A549 (cell line): ENCODE measurements around the gene CFC1. TPM values are rescaled to one million over a fixed set of nuclear protein-coding genes. Genes with fewer than 3 reads are reported as not detected.
"Not testable (repeated sequence)": the region's sequence is repeated elsewhere in the genome, so short reads cannot be mapped to it uniquely, and the experiment has no call there.

Experiments used
- ATAC-seq, 2 experiments: fragments of 200-7000 bp in 1 of 2; fragments of >200 bp in 1 of 2; cut with Nextera tagmentation in 1 of 2; cut with Tn5 transposase in 1 of 2; 3 replicates each; pipeline versions ENCODE4 v1.8.0 to v1.9.1; 2018 to 2020; ENCODE audit warnings: mild to moderate bottlenecking in 1 of 2, moderate library complexity in 1 of 2
- CTCF ChIA-PET: fragments of 300-600 bp; sonication (Branson Sonifier 250); formaldehyde crosslinking; extraction: SDS; loops from one replicate; lab custom pipeline; 2021; ENCODE audit warnings: antibody characterized with exemption, inconsistent platforms; lab: Yijun Ruan, JAX
- POLR2A ChIA-PET: fragments of 350-600 bp; formaldehyde crosslinking; extraction: SDS; loops from one replicate; lab custom pipeline; 2021; ENCODE audit warnings: antibody characterized with exemption, inconsistent platforms; lab: Yijun Ruan, JAX
- DNase-seq, 2 experiments: peaks; one replicate each; pipeline versions ENCODE4 v3.0.0 to v3.0.0-alpha.2; 2011 to 2016; ENCODE audit warnings: low read depth in 1 of 2, low spot score in 1 of 2
- FAIRE-seq: peaks from 2 replicates; lab custom pipeline; 2011; peaks lifted over from hg19 to GRCh38; lab: Jason Lieb, UNC
- H3K27ac ChIP-seq, 2 experiments: fragments of >200 bp; sonication (Bioruptor Twin); formaldehyde crosslinking; 3 replicates each; pipeline ENCODE4 v1.5.1; 2016 to 2017
- H3K4me1 ChIP-seq: fragments of >200 bp; sonication (Bioruptor Twin); formaldehyde crosslinking; 3 replicates; pipeline ENCODE4 v1.6.1; 2016
- H3K4me2 ChIP-seq: fragments of >200 bp; sonication (Bioruptor Twin); formaldehyde crosslinking; 3 replicates; pipeline ENCODE4 v1.6.1; 2016
- H3K4me3 ChIP-seq: fragments of >200 bp; sonication (Bioruptor Twin); formaldehyde crosslinking; 3 replicates; pipeline ENCODE4 v1.5.1; 2016
- H3K9me3 ChIP-seq: fragments of >200 bp; sonication (Bioruptor Twin); formaldehyde crosslinking; 3 replicates; pipeline ENCODE4 v1.6.1; 2016
- WGBS: methylation state at CpG from one replicate; pipeline ENCODE4 v1.1.6; 2017; ENCODE audit errors: missing lambda C conversion rate; 5-methylcytosine and 5-hydroxymethylcytosine counted together
- polyA plus RNA-seq, 4 experiments: library from polyadenylated mRNA; depleted of rRNA in 3 of 4; stranded (reverse); fragments of >200 nt; fragmentation: RNase III in 1 of 4; extraction: RNeasy Plus Mini Kit Qiagen cat#74134 plus additional on column Dnase treatment in 1 of 4; gene quantifications; 2 replicates in 3 of 4; 3 replicates in 1 of 4; pipeline ENCODE4 v1.2.3, GENCODE V29; 2011 to 2017

CFC1 gene
- polyA plus RNA-seq, 2 of the 4 experiments (the other 2 are of a cell fraction): not detected

- H3K4me3 ChIP-seq, H3K4me2 ChIP-seq, DNase-seq, H3K9me3 ChIP-seq, FAIRE-seq, POLR2A ChIA-PET, H3K27ac ChIP-seq, CTCF ChIA-PET, ATAC-seq, H3K4me1 ChIP-seq: not testable (repeated sequence)
- WGBS: 66% methylated on average over 6 of the region's 7 CpGs
These were observed 17.9 kb downstream of the CFC1 start for GRCh38 chr2:130581491-130581890.

GRCh38 chr2:130579121-130579520 is 20.3 kb downstream of the CFC1 start:
- POLR2A ChIA-PET, ATAC-seq, H3K27ac ChIP-seq, CTCF ChIA-PET, H3K9me3 ChIP-seq, FAIRE-seq, H3K4me1 ChIP-seq, H3K4me3 ChIP-seq, DNase-seq, H3K4me2 ChIP-seq: not testable (repeated sequence)
- WGBS: 47% methylated on average over 5 of the region's 7 CpGs

- FAIRE-seq, H3K4me2 ChIP-seq, H3K27ac ChIP-seq, H3K9me3 ChIP-seq, ATAC-seq, DNase-seq, H3K4me3 ChIP-seq, CTCF ChIA-PET, POLR2A ChIA-PET, H3K4me1 ChIP-seq: not testable (repeated sequence)
- no CpG with 5 or more reads among the region's 4 CpGs for WGBS
These were observed 21.8 kb downstream of the CFC1 start for GRCh38 chr2:130577559-130577958.

GRCh38 chr2:130576209-130576784 is 23.1 kb downstream of the CFC1 start:
- ATAC-seq: not testable (repeated sequence)

GRCh38 chr2:130574230-130574629 is 25.1 kb downstream of the CFC1 start:
- CTCF ChIA-PET, DNase-seq, H3K9me3 ChIP-seq, ATAC-seq, H3K27ac ChIP-seq, H3K4me3 ChIP-seq, H3K4me2 ChIP-seq, H3K4me1 ChIP-seq, FAIRE-seq, POLR2A ChIA-PET: not testable (repeated sequence)
- 95% methylated on average over 6 of the region's 13 CpGs for WGBS

More at GRCh38 chr2:130576209-130576784, 23.1 kb downstream of the CFC1 start:
- WGBS: no CpG with 5 or more reads among the region's 8 CpGs
- DNase-seq, H3K4me3 ChIP-seq, H3K27ac ChIP-seq, FAIRE-seq, H3K9me3 ChIP-seq, CTCF ChIA-PET, POLR2A ChIA-PET, H3K4me2 ChIP-seq, H3K4me1 ChIP-seq: not testable (repeated sequence)

- DNase-seq, H3K4me3 ChIP-seq, H3K4me2 ChIP-seq, ATAC-seq, POLR2A ChIA-PET, H3K9me3 ChIP-seq, FAIRE-seq, H3K27ac ChIP-seq, H3K4me1 ChIP-seq, CTCF ChIA-PET: not testable (repeated sequence)
- WGBS: no CpG with 5 or more reads among the region's 3 CpGs
These were observed 27.4 kb downstream of the CFC1 start for GRCh38 chr2:130571929-130572328.

- H3K4me2 ChIP-seq, H3K4me3 ChIP-seq, ATAC-seq, H3K4me1 ChIP-seq, FAIRE-seq, H3K9me3 ChIP-seq, H3K27ac ChIP-seq, POLR2A ChIA-PET, DNase-seq, CTCF ChIA-PET: not testable (repeated sequence)
- WGBS: no CpG with 5 or more reads among the region's 4 CpGs
These were observed 33.2 kb downstream of the CFC1 start for GRCh38 chr2:130566165-130566564.

GRCh38 chr2:130556441-130556840 is 42.9 kb downstream of the CFC1 start:
- H3K4me2 ChIP-seq, DNase-seq, POLR2A ChIA-PET, H3K9me3 ChIP-seq, CTCF ChIA-PET, FAIRE-seq, H3K27ac ChIP-seq, H3K4me1 ChIP-seq, ATAC-seq, H3K4me3 ChIP-seq: not testable (repeated sequence)
- WGBS: no CpG with 5 or more reads among the region's 8 CpGs

GRCh38 chr2:130554178-130554577 is 45.2 kb downstream of the CFC1 start:
- H3K4me2 ChIP-seq, DNase-seq, CTCF ChIA-PET, POLR2A ChIA-PET, H3K9me3 ChIP-seq, H3K4me1 ChIP-seq, H3K27ac ChIP-seq, ATAC-seq, H3K4me3 ChIP-seq, FAIRE-seq: not testable (repeated sequence)
- WGBS: no CpG with 5 or more reads among the region's 4 CpGs

- DNase-seq, H3K4me1 ChIP-seq, POLR2A ChIA-PET, H3K4me3 ChIP-seq, H3K27ac ChIP-seq, FAIRE-seq, CTCF ChIA-PET, H3K4me2 ChIP-seq, H3K9me3 ChIP-seq, ATAC-seq: not testable (repeated sequence)
- WGBS: no CpG with 5 or more reads among the region's 27 CpGs
These were observed 49.9 kb downstream of the CFC1 start for GRCh38 chr2:130549475-130549874.

- H3K27ac ChIP-seq, POLR2A ChIA-PET, ATAC-seq, H3K4me1 ChIP-seq, CTCF ChIA-PET, H3K9me3 ChIP-seq, H3K4me3 ChIP-seq, FAIRE-seq, DNase-seq, H3K4me2 ChIP-seq: not testable (repeated sequence)
- WGBS: no CpG with 5 or more reads among the region's 3 CpGs
These were observed 51.0 kb downstream of the CFC1 start for GRCh38 chr2:130548418-130548817.

GRCh38 chr2:130544978-130545377 is 54.4 kb downstream of the CFC1 start:
- DNase-seq, FAIRE-seq, POLR2A ChIA-PET, CTCF ChIA-PET, H3K4me2 ChIP-seq, H3K27ac ChIP-seq, H3K4me1 ChIP-seq, H3K4me3 ChIP-seq, H3K9me3 ChIP-seq, ATAC-seq: not testable (repeated sequence)
- WGBS: no CpG with 5 or more reads among the region's 5 CpGs
